K562 (cell line): ENCODE results near the gene ADAM15. TPM values are rescaled to one million over a fixed set of nuclear protein-coding genes. Genes with fewer than 3 reads are reported as not detected.

Experiments used
- ATAC-seq: fragments of 200-7000 bp; cut with Tn5 transposase; 3 replicates; pipeline ENCODE4 v1.9.1; 2020; ENCODE audit warnings: moderate library complexity
- BruUV-seq: library from RNA; stranded (reverse); fragments of 400-500 nt; replicated peaks from 2 replicates; lab custom pipeline; 2021; lab: Mats Ljungman, UMichigan
- CTCF ChIA-PET: fragments of 300-600 bp; formaldehyde crosslinking; extraction: SDS; loops from one replicate; lab custom pipeline; 2021; ENCODE audit warnings: low intra/inter-chr PET ratio; lab: Yijun Ruan, JAX
- POLR2A ChIA-PET: fragments of 300-600, 350-650 bp; sonication (Branson Sonifier 250); formaldehyde crosslinking; extraction: SDS; loops from one replicate; lab custom pipeline; 2021; ENCODE audit warnings: antibody characterized with exemption, inconsistent platforms; lab: Yijun Ruan, JAX
- DNase-seq, 4 experiments: peaks; one replicate each; pipeline versions ENCODE4 v3.0.0 to v3.0.0-alpha.2; 2011 to 2018; ENCODE audit warnings: low spot score in 3 of 4, mixed read lengths in 3 of 4; ENCODE audit errors: extremely low read depth in 1 of 4
- FAIRE-seq: peaks from 2 replicates; lab custom pipeline; 2011; peaks lifted over from hg19 to GRCh38; lab: Jason Lieb, UNC
- H2AFZ ChIP-seq: 2 replicates; pipeline ENCODE4 v1.6.0; 2011; ENCODE audit warnings: low read depth, low read length, control low read depth, inconsistent platforms
- H3K27ac ChIP-seq: fragments of 200-600 bp; 3 replicates; pipeline ENCODE4 v1.8.0; 2011; ENCODE audit warnings: low read depth, mild to moderate bottlenecking, control low read depth, inconsistent platforms, low read length, moderate library complexity, mixed read lengths; ENCODE audit errors: extremely low read depth
- H3K27me3 ChIP-seq, 2 experiments: fragments of 300-600 bp in 1 of 2; 2 replicates in 1 of 2; 3 replicates in 1 of 2; pipeline versions ENCODE4 v1.6.0 to v1.8.0; 2011; ENCODE audit warnings: inconsistent platforms in 2 of 2, low read length in 2 of 2, mild to moderate bottlenecking in 1 of 2, mixed read lengths in 1 of 2, moderate library complexity in 1 of 2; ENCODE audit not compliant: control insufficient read depth in 2 of 2, insufficient read depth in 2 of 2
- H3K36me3 ChIP-seq: fragments of 300-600 bp; 3 replicates; pipeline ENCODE4 v1.8.0; 2011; ENCODE audit warnings: mild to moderate bottlenecking, low read length, inconsistent platforms; ENCODE audit not compliant: control insufficient read depth, insufficient read depth
- H3K4me1 ChIP-seq, 2 experiments: fragments of 200-600 bp in 1 of 2; replicated peaks in 1 of 2; 2 replicates in 1 of 2; 3 replicates in 1 of 2; pipeline versions ENCODE4 v1.5.1 to v1.8.0; 2011; ENCODE audit warnings: inconsistent platforms in 2 of 2, low read length in 2 of 2, mild to moderate bottlenecking in 1 of 2, mixed read lengths in 1 of 2, moderate library complexity in 1 of 2; ENCODE audit not compliant: control insufficient read depth in 2 of 2, insufficient read depth in 2 of 2
- H3K4me2 ChIP-seq: 2 replicates; pipeline ENCODE4 v1.6.1; 2011; ENCODE audit warnings: low read length, control low read depth, inconsistent platforms, mixed read lengths; ENCODE audit not compliant: insufficient read depth
- H3K4me3 ChIP-seq: fragments of 200-600 bp; sonication (generic), shearing (Covaris generic); 2 replicates; pipeline ENCODE4 v1.5.1; 2016; ENCODE audit warnings: control low read depth, inconsistent platforms
- H3K79me2 ChIP-seq: fragments of 200-600 bp; 3 replicates; pipeline ENCODE4 v1.8.0; 2011; ENCODE audit warnings: low read length, inconsistent platforms; ENCODE audit not compliant: control insufficient read depth, insufficient read depth
- H3K9ac ChIP-seq, 2 experiments: 2 replicates each; pipeline versions ENCODE4 v1.6.0 to v1.6.1; 2011; ENCODE audit warnings: low read depth in 2 of 2, low read length in 2 of 2, control low read depth in 1 of 2, inconsistent platforms in 1 of 2, mild to moderate bottlenecking in 1 of 2, mixed read lengths in 1 of 2; ENCODE audit not compliant: insufficient read depth in 1 of 2
- H3K9me1 ChIP-seq: one replicate; pipeline ENCODE4 v1.6.0; 2011; ENCODE audit warnings: inconsistent platforms, mild to moderate bottlenecking, low read length, moderate library complexity; ENCODE audit not compliant: control insufficient read depth, insufficient read depth
- H3K9me3 ChIP-seq: replicated peaks from 2 replicates; pipeline ENCODE4 v1.5.1; 2011; ENCODE audit warnings: low read depth, low read length, inconsistent platforms; ENCODE audit not compliant: control insufficient read depth, insufficient read depth
- H4K20me1 ChIP-seq: replicated peaks from 2 replicates; pipeline ENCODE4 v1.6.1; 2011; ENCODE audit warnings: low read length, inconsistent platforms, mixed read lengths; ENCODE audit not compliant: control insufficient read depth, insufficient read depth
- LARP7 ChIP-seq: fragments of 450-650 bp; IDR thresholded peaks from 2 replicates; pipeline ENCODE4 v1.6.1; 2016
- MCM5 ChIP-seq: fragments of 450-650 bp; IDR thresholded peaks from 2 replicates; pipeline ENCODE4 v1.6.1; 2016; ENCODE audit warnings: low read depth
- NFRKB ChIP-seq: fragments of 450-650 bp; IDR thresholded peaks from 2 replicates; pipeline ENCODE4 v1.6.1; 2016; ENCODE audit warnings: low read depth
- RBFOX2 ChIP-seq: fragments of 200-400 bp; formaldehyde crosslinking; IDR thresholded peaks from 2 replicates; pipeline ENCODE4 v1.6.1; 2017; ENCODE audit warnings: low read depth, mild to moderate bottlenecking, low read length, moderate library complexity
- SPI1 ChIP-seq: IDR thresholded peaks from 2 replicates; pipeline ENCODE4 v1.6.1; 2011; ENCODE audit warnings: low read depth, low read length, control low read depth, borderline replicate concordance
- TAL1 ChIP-seq: fragments of 450-650 bp; IDR thresholded peaks from 2 replicates; pipeline ENCODE4 v1.6.1; 2016; ENCODE audit warnings: mild to moderate bottlenecking
- TEAD1 ChIP-seq, 2 experiments: fragments of 450-650 bp in 1 of 2; sonication (generic) in 1 of 2; formaldehyde crosslinking; IDR thresholded peaks; 2 replicates each; pipeline versions ENCODE4 v1.4.0 to v1.8.0; 2020 to 2022; ENCODE audit warnings: mild to moderate bottlenecking in 2 of 2, missing genetic modification reagents in 1 of 2
- ZC3H8 ChIP-seq: fragments of 450-650 bp; IDR thresholded peaks from 2 replicates; pipeline ENCODE4 v1.6.1; 2017
- WGBS: fragments of 100-300 bp; shearing (Covaris generic); methylation state at CpG from one replicate; pipeline ENCODE4 v1.1.6; 2016; ENCODE audit warnings: low coverage, mixed read lengths; ENCODE audit not compliant: insufficient coverage; ENCODE audit errors: missing lambda C conversion rate; 5-methylcytosine and 5-hydroxymethylcytosine counted together
- in situ Hi-C: fragments of 300-500 bp; cut with MboI; formaldehyde crosslinking; loops from 4 replicates; pipeline ENCODE4 v1.15.0; 2018; ENCODE audit warnings: inconsistent platforms, mixed read lengths
- intact Hi-C: fragments of 100-400 bp; cut with micrococcal nuclease; formaldehyde crosslinking; loops from 2 replicates; pipeline ENCODE4 v1.14.2; 2022
- polyA plus RNA-seq, 8 experiments: library from polyadenylated mRNA; depleted of rRNA in 4 of 8; stranded (reverse) in 5 of 8; unstranded in 3 of 8; fragments of >200 nt; fragmentation: Nextera tagmentation in 2 of 8; fragmentation: Illumina TruSeq in 1 of 8; extraction: Ambion mirVana in 2 of 8; extraction: Trizol in 1 of 8; gene quantifications; 2 replicates each; pipeline versions ENCODE4 v1.2.1 to v1.2.3, GENCODE V29; 2011 to 2014; ENCODE audit warnings: inconsistent platforms in 1 of 8, missing spikeins in 1 of 8
- total RNA-seq, 7 experiments: library from RNA; depleted of rRNA in 6 of 7; stranded (reverse); fragments of >200 nt in 6 of 7; fragmentation: Illumina TruSeq in 2 of 7; extraction: Trizol in 2 of 7; gene quantifications; 2 replicates each; pipeline versions ENCODE4 v1.2.1 to v1.2.3, GENCODE V29; 2011 to 2021; ENCODE audit warnings: low replicate concordance in 1 of 7
- TF ChIP-seq, protein P1 (sequence below), 3 experiments: IDR thresholded peaks in 2 of 3; conservative IDR thresholded peaks in 1 of 3; 2 replicates each; pipeline ENCODE4 v1.5.1; 2011 to 2012; ENCODE audit warnings: low read length in 3 of 3, mild to moderate bottlenecking in 3 of 3, control low read depth in 2 of 3, improper control_type of control experiment in 1 of 3, inconsistent platforms in 1 of 3, low read depth in 1 of 3, mixed read lengths in 1 of 3, moderate library complexity in 1 of 3; ENCODE audit not compliant: insufficient read depth in 2 of 3
- TF ChIP-seq, protein P2 (sequence below): sonication (generic); formaldehyde crosslinking; IDR thresholded peaks from 2 replicates; pipeline ENCODE4 v1.8.1; 2023; ENCODE audit warnings: mild to moderate bottlenecking, missing genetic modification reagents

The ADAM15 gene
- total and polyA plus RNA-seq, 9 of the 15 experiments (the other 6 are each of a cell fraction or from before 2014, with no cell fraction given) = 0.69 to 72.3 (median 32.8) TPM

GRCh38 chr1:155057104-155057503, 6.0 kb downstream of the ADAM15 start:
- DNase-seq = no peak
- TF ChIP-seq MCM5 (no peak), SPI1 (no peak), ZC3H8 (no peak), TAL1 (no peak)
- 97% methylated on average over 6 of the region's 8 CpGs for WGBS
- H3K9me3 ChIP-seq = no peaks in the 10 kb centered on the region
- intact Hi-C loops = no loop called here
- peaks cover 4% of the 10 kb centered on the region for H3K9me1 ChIP-seq
- no peak overlapping the region for H3K4me3 ChIP-seq
- ATAC-seq = no peak
- POLR2A ChIA-PET = interaction anchor here (0.6 to 1.3 kb wide), 4 partner anchors 34 to 1014 kb away, joined by 3 to 4 read pairs (median 3); partner anchors contain the start of gene KRTCAP2
- peaks cover 5% of the 10 kb centered on the region; the same call in 2 of the 3 replicates for H3K79me2 ChIP-seq
- peaks cover 68% of the 10 kb centered on the region; the same call in 2 of the 3 replicates for H3K36me3 ChIP-seq
- in situ Hi-C loops = no loop called here
- BruUV-seq = no TSS peak
- H3K27me3 ChIP-seq = no peaks in the 10 kb centered on the region
- CTCF ChIA-PET = no interaction called here
- H3K27ac ChIP-seq = no peak overlapping the region
- H3K4me2 ChIP-seq = no peak overlapping the region
- peaks cover 13 to 38% of the 10 kb centered on the region in 2 experiments for H3K4me1 ChIP-seq
- no peak overlapping the region for H2AFZ ChIP-seq
- no peaks in the 10 kb centered on the region; the same call in 1 of the 2 replicates for H4K20me1 ChIP-seq
- peak overlapping the region in 1 of 2 experiments; percentile 61; a peak in 1 of 4 replicates for H3K9ac ChIP-seq
- no peak for FAIRE-seq

- Histone ChIP-seq H4K20me1 (no peaks in the 10 kb centered on the region; the same call in 1 of the 2 replicates), H3K9me1 (peaks cover 4% of the 10 kb centered on the region), H3K27ac (no peak overlapping the region), H3K79me2 (no peaks in the 10 kb centered on the region), H3K27me3 (no peaks in the 10 kb centered on the region), H3K4me2 (no peak overlapping the region), H3K4me1 (peaks cover 12 to 38% of the 10 kb centered on the region in 2 experiments), H3K36me3 (peaks cover 68% of the 10 kb centered on the region; the same call in 2 of the 3 replicates), H3K9me3 (no peaks in the 10 kb centered on the region), H3K4me3 (no peak overlapping the region), H3K9ac (peak overlapping the region in 1 of 2 experiments; percentile 61; a peak in 2 of 4 replicates), H2AFZ (no peak overlapping the region)
- ChIA-PET CTCF (no interaction called here), POLR2A (interaction anchor here (0.5 to 1.3 kb wide), 4 partner anchors 18 to 195 kb away, joined by 3 to 4 read pairs (median 4); partner anchors contain the start of gene KRTCAP2)
- ATAC-seq = no peak
- TF ChIP-seq TEAD1 (CRISPR knock-in tag; IDR thresholded peaks at IDR 0.05) = peak in 1 of 2 experiments; percentile 84; a peak in 1 of 4 replicates
- no peak for TF ChIP-seq LARP7
- TF ChIP-seq RBFOX2 = peak; percentile 46; the same call in 1 of the 2 replicates
- no peak for TF ChIP-seq NFRKB
- TF ChIP-seq, protein P1, sequence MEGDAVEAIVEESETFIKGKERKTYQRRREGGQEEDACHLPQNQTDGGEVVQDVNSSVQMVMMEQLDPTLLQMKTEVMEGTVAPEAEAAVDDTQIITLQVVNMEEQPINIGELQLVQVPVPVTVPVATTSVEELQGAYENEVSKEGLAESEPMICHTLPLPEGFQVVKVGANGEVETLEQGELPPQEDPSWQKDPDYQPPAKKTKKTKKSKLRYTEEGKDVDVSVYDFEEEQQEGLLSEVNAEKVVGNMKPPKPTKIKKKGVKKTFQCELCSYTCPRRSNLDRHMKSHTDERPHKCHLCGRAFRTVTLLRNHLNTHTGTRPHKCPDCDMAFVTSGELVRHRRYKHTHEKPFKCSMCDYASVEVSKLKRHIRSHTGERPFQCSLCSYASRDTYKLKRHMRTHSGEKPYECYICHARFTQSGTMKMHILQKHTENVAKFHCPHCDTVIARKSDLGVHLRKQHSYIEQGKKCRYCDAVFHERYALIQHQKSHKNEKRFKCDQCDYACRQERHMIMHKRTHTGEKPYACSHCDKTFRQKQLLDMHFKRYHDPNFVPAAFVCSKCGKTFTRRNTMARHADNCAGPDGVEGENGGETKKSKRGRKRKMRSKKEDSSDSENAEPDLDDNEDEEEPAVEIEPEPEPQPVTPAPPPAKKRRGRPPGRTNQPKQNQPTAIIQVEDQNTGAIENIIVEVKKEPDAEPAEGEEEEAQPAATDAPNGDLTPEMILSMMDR (IDR thresholded peaks at IDR 0.05 in 2 of 3, conservative IDR thresholded peaks at IDR 0.05 in 1 of 3; ENCODE audit: insufficient read depth in 2 of 3, low read depth in 1 of 3, low read length in 3 of 3) = peak in 2 of 3 experiments; percentile 9 to 14; a peak in 1 of 6 replicates
- TF ChIP-seq, protein P2, sequence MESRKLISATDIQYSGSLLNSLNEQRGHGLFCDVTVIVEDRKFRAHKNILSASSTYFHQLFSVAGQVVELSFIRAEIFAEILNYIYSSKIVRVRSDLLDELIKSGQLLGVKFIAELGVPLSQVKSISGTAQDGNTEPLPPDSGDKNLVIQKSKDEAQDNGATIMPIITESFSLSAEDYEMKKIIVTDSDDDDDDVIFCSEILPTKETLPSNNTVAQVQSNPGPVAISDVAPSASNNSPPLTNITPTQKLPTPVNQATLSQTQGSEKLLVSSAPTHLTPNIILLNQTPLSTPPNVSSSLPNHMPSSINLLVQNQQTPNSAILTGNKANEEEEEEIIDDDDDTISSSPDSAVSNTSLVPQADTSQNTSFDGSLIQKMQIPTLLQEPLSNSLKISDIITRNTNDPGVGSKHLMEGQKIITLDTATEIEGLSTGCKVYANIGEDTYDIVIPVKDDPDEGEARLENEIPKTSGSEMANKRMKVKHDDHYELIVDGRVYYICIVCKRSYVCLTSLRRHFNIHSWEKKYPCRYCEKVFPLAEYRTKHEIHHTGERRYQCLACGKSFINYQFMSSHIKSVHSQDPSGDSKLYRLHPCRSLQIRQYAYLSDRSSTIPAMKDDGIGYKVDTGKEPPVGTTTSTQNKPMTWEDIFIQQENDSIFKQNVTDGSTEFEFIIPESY (CRISPR knock-in tag) = peak; percentile 93
- intact Hi-C loops = no loop called here
- no TSS peak for BruUV-seq
- no peak for DNase-seq
- FAIRE-seq = no peak
- in situ Hi-C loops = no loop called here
- 90% methylated on average over 13 of the region's 13 CpGs for WGBS
Measured at GRCh38 chr1:155057788-155058211, 6.7 kb downstream of the ADAM15 start.
